ENCODE measurements around the gene ELOB. TPM values are rescaled to one million over a fixed set of nuclear protein-coding genes. Genes with fewer than 3 reads are reported as not detected.
A peak's percentile ranks its signal among the peaks of the same experiment; 100 is the strongest.

ELOB gene
- total RNA-seq, 4 donors from 2014 or later: 66.8 to 243 (median 220) TPM

DNA sequence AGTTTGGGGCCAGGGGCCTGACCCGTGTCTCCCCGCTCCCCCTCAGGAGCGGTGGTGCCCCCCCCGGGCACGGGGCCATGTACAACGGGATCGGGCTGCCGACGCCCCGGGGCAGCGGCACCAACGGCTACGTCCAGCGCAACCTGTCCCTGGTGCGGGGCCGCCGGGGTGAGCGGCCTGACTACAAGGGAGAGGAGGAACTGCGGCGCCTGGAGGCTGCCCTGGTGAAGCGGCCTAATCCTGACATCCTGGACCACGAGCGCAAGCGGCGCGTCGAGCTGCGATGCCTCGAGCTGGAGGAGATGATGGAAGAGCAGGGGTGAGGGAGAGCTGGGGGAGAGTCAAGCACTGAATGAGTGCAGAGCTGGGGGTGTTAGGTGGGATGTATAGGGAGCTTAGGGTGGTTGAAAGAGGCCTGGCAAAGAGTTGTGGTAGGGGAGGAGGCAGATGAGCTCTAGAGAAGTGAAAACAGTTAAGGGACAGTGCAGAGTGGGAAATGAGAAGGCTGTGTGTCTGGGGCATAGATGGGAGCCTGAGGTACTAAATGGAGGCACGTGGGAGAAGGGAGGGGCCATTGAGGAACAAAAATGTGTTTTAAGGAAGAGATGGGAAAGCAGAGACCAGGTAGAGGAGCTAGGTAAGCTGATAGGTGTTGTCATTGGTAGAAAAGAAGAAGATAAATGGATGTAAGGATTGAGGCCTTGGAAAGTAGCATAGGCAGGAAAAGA lies 20.6 kb downstream of the ELOB start:
- H3K27ac ChIP-seq: no peak overlapping the region
- peaks cover 0 to 54% (median 2%) of the 10 kb centered on the region in 3 donors for H3K36me3 ChIP-seq
- H3K4me1 ChIP-seq: peaks cover 0 to 53% (median 20%) of the 10 kb centered on the region in 4 donors
- DNase-seq: peak in 1 of 3 donors; percentile 49
- no peaks in the 10 kb centered on the region for H3K27me3 ChIP-seq
- TF ChIP-seq CTCF (IDR thresholded peaks at IDR 0.05) (no peak), POLR2A (IDR thresholded peaks at IDR 0.05) (no peak)
- H3K9me3 ChIP-seq: no peaks in the 10 kb centered on the region
- no peak overlapping the region for H3K4me3 ChIP-seq

- H3K27me3 ChIP-seq: no peaks in the 10 kb centered on the region
- no peak for DNase-seq
- TF ChIP-seq POLR2A (IDR thresholded peaks at IDR 0.05): no peak
- peaks cover 0 to 46% (median 20%) of the 10 kb centered on the region in 4 donors for H3K4me1 ChIP-seq
- H3K4me3 ChIP-seq: peak overlapping the region in 3 of 4 donors; percentile 2 to 92 (median 3)
- H3K9me3 ChIP-seq: no peaks in the 10 kb centered on the region
- H3K36me3 ChIP-seq: peaks cover 0 to 41% (median 2%) of the 10 kb centered on the region in 3 donors
- no peak overlapping the region for H3K27ac ChIP-seq
Observed at GRCh38 chr16:2755158-2755557, 21.9 kb downstream of the ELOB start.

GRCh38 chr16:2753733-2754020 lies 23.4 kb downstream of the ELOB start:
- DNase-seq: peak in 1 of 3 donors; percentile 34
- Histone ChIP-seq H3K9me3 (no peaks in the 10 kb centered on the region), H3K36me3 (peaks cover 0 to 26% (median 2%) of the 10 kb centered on the region in 3 donors), H3K27me3 (no peaks in the 10 kb centered on the region), H3K4me1 (peaks cover 0 to 44% (median 20%) of the 10 kb centered on the region in 4 donors), H3K4me3 (peak overlapping the region; percentile 74 to 98 (median 88)), H3K27ac (peak overlapping the region; percentile 99 to 100 (median 100))
- TF ChIP-seq CTCF (IDR thresholded peaks at IDR 0.05): no peak
- no peak for TF ChIP-seq POLR2A (IDR thresholded peaks at IDR 0.05)

DNA sequence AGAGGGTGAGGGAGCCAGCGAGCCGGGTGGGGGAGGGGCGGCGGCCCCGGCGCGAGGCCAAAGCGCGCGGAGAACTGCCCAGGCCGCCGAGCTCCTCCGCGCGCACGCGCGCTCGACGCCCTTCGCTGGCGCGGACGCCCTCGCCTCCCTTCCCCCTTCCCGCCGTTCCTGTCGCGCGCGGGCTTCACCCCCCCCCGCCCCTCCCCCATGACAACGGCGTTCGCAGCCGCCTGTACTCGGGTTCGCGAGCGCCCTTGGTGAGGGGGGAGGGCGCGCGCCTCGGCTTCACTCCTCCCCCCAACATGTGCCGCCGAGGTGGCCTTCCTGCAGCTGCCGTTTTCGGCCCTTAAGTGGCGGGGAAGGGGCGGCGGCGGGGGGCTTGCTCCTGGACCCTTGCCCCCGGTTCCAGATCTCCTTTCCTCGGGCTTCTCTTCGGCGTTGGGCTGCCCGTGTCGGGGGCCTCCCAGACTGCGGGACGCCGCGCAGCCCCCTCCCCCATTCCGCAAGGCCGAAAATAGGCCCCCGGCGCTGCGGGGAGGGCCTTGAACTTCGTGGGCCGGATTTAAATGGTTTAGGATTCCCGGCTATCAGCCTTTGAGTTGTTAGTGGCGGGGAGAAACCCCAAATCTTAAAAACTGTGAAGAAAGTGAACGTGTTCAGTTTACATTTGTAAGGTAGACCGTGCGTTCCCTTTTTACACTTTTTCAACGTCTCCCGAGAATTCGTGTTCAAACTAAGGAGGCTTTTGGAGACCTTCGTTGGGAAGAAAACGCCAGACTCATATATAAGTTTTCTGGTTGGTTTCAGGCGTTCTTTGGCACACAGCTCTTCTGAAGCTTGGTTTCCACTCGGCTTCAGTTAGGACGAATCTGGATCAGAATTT lies 24.0 kb downstream of the ELOB start:
- Histone ChIP-seq H3K4me3 (peak overlapping the region; percentile 74 to 98 (median 88)), H3K27ac (peak overlapping the region; percentile 99 to 100 (median 100)), H3K36me3 (peaks cover 0 to 20% (median 0%) of the 10 kb centered on the region in 3 donors), H3K9me3 (no peaks in the 10 kb centered on the region), H3K4me1 (peaks cover 0 to 44% (median 20%) of the 10 kb centered on the region in 4 donors), H3K27me3 (no peaks in the 10 kb centered on the region)
- DNase-seq: peak in 2 of 3 donors; percentile 89 to 92
- no peak for TF ChIP-seq POLR2A (IDR thresholded peaks at IDR 0.05)

DNA sequence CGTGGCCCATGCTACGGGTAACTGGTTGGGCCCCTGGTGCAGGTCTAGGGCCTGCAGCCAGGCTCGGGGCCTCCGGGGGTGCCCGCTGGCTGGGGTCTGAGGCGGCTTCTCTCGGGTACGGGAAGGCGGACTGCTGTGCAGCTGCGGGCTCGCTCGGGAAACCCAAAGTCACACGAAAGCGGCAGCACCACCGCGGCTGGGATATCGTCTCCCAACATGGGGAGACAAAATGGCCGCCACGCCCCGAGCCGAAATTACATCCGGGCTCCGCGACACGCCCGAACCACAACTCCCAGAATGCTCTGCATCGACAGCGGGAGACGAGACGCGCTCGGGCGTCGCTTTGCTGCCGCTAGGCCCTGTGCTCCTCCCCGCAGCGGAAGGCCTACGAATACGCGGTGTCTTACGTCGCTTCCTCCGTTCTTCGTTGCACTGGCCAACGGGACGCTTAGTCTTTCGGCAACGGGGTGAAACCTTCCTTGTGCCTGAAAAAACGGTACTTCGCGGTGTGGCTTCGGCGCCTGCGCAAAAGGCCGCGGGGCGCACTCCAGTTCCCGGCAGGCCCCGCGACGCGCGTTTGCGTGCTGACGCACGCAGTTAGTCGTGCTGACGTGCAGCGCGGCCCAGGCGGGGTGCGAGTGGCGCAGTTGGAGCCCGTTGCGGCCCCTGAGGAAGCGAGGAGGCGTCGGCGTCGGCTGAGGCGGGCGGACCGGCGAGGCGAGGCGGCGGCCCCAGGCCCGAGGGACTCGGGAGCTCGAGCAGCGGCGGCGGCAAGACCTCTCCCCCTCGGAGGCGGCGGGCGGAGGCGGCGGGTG lies 24.8 kb downstream of the ELOB start, which contains the start of gene SRRM2:
SRRM2 (plus strand) TSS at position 604 of the 815 bp plus-strand sequence. CDS start 3,727 bp downstream, outside the sequence.
- TF ChIP-seq CTCF (IDR thresholded peaks at IDR 0.05) (peak in 2 of 6 experiments; percentile 24 to 28), POLR2A (IDR thresholded peaks at IDR 0.05) (peak; percentile 96 to 97)
- Histone ChIP-seq H3K9me3 (no peaks in the 10 kb centered on the region), H3K4me3 (peak within 1 kb of the TSS; percentile 74 to 98 (median 88)), H3K36me3 (peaks cover 0 to 12% (median 0%) of the 10 kb centered on the region in 3 donors), H3K4me1 (peaks cover 0 to 40% (median 20%) of the 10 kb centered on the region in 4 donors), H3K27ac (peak within 1 kb of the TSS; percentile 99 to 100 (median 100)), H3K27me3 (no peaks in the 10 kb centered on the region)
- peak; percentile 92 to 98 (median 96) for DNase-seq

DNA sequence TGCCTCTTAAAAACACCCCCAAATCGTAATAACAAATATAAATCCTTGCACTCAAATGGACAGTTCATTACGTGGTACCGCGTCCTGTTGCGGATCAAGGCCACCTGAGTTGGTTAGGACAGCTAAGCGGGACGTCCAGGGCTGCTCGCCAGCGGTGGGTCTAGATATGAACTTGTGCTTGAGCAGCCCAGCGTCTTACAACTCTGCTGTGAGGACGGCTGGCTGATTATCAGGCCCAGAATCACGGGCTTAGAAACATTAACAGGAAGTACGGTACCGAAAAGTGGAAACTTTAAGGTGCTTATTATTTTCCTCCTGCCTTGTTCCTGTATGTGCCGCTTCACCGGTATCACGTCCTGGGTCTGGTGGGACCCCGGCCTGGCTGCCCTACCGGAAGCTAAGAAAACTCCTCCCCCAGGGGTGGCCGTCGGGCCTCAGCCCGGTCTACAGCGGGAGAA lies 25.5 kb downstream of the ELOB start:
- TF ChIP-seq POLR2A (IDR thresholded peaks at IDR 0.05) (no peak), CTCF (IDR thresholded peaks at IDR 0.05) (no peak)
- DNase-seq: peak; percentile 49 to 62 (median 54)
- H3K27ac ChIP-seq: peak overlapping the region; percentile 99 to 100 (median 100)
- no peaks in the 10 kb centered on the region for H3K9me3 ChIP-seq
- peak overlapping the region; percentile 74 to 98 (median 88) for H3K4me3 ChIP-seq
- H3K36me3 ChIP-seq: peaks cover 0 to 6% (median 0%) of the 10 kb centered on the region in 3 donors
- peaks cover 0 to 33% (median 20%) of the 10 kb centered on the region in 4 donors for H3K4me1 ChIP-seq
- no peaks in the 10 kb centered on the region for H3K27me3 ChIP-seq
